Measurements from ENCODE around the gene CFAP299. TPM values are rescaled to one million over a fixed set of nuclear protein-coding genes. Genes with fewer than 3 reads are reported as not detected.

The CFAP299 gene
- total RNA-seq, 2 donors from 2014 or later, result not detected

DNA sequence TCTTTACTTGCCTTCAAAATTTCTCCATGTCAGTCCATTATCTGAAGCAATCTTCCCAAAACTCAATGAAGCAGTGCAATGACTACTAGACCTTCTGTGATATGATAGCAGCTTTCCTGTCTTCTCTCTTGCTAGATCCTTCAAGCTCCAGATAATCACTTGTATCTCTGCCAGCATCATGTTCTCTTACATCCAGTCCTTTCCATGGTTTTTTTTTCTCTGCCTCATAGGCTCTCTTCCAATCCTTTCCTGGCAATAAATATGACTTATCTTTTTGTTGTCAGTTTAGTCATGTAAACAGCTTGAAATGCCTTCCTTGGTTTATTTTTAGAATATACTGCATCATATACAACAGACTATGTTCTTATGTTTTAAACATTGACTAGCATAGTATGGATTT is 193.5 kb downstream of the CFAP299 start:
- Histone ChIP-seq H3K36me3 (ENCODE audit: control insufficient read depth, insufficient read depth, low read length) (no peaks in the 10 kb centered on the region), H3K4me1 (ENCODE audit: control insufficient read depth, insufficient read depth, low read length) (peaks cover 4% of the 10 kb centered on the region), H3K4me3 (ENCODE audit: low read length) (no peak overlapping the region), H3K9me3 (ENCODE audit: control insufficient read depth, low read length) (no peaks in the 10 kb centered on the region), H3K27me3 (ENCODE audit: control insufficient read depth, insufficient read depth, low read length, poor library complexity, severe bottlenecking) (no peaks in the 10 kb centered on the region), H3K9ac (ENCODE audit: extremely low read depth, low read length, poor library complexity, severe bottlenecking) (no peak overlapping the region), H3K27ac (ENCODE audit: low read depth, low read length) (no peak overlapping the region)
- Mint-ChIP-seq H3K4me3 (no peak overlapping the region), H3K27ac (no peak overlapping the region), H3K4me1 (peaks cover 4% of the 10 kb centered on the region), H3K27me3 (ENCODE audit: insufficient read depth) (no peaks in the 10 kb centered on the region), H3K9me3 (no peaks in the 10 kb centered on the region), H3K36me3 (ENCODE audit: low read depth) (no peaks in the 10 kb centered on the region)
- DNase-seq, result no peak
- TF ChIP-seq, protein P1, sequence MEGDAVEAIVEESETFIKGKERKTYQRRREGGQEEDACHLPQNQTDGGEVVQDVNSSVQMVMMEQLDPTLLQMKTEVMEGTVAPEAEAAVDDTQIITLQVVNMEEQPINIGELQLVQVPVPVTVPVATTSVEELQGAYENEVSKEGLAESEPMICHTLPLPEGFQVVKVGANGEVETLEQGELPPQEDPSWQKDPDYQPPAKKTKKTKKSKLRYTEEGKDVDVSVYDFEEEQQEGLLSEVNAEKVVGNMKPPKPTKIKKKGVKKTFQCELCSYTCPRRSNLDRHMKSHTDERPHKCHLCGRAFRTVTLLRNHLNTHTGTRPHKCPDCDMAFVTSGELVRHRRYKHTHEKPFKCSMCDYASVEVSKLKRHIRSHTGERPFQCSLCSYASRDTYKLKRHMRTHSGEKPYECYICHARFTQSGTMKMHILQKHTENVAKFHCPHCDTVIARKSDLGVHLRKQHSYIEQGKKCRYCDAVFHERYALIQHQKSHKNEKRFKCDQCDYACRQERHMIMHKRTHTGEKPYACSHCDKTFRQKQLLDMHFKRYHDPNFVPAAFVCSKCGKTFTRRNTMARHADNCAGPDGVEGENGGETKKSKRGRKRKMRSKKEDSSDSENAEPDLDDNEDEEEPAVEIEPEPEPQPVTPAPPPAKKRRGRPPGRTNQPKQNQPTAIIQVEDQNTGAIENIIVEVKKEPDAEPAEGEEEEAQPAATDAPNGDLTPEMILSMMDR (conservative IDR thresholded peaks at IDR 0.05), result no peak

DNA sequence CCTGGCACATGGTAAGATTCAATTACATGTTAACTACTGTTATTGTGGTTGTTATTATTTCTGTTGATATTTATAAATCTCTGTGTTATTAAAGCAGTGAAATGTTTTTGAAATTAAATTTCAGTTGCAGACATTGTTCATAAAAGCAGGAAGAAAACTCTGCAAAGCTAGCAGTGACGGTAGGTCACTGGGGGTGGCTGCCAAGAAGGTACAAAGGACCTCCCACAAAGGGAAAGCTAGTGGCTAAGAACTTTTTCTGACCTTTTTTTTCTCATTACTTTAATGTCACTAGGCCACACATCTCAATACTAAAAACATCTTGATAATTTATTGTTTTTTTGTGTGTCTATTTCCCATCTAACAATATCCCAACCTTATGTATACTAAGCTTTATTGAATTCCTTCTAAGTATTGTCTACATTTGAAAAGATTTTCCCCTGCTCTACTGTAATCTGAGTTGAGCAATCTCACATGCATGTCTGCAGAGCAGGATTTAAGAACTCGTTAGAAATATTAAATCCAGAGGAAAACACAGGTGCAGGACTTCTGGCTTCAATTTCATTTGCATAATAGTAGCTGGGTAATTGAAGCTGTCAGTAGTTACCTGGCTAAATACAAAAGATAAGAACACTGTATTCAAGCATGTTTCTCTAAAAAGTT is 197.3 kb downstream of the CFAP299 start:
- peaks cover 4% of the 10 kb centered on the region for H3K4me1 ChIP-seq (ENCODE audit: control insufficient read depth, insufficient read depth, low read length)
- TF ChIP-seq, protein P1 (conservative IDR thresholded peaks at IDR 0.05), result no peak
- Mint-ChIP-seq H3K36me3 (ENCODE audit: low read depth) (no peaks in the 10 kb centered on the region), H3K4me1 (peaks cover 4% of the 10 kb centered on the region), H3K27me3 (ENCODE audit: insufficient read depth) (no peaks in the 10 kb centered on the region), H3K27ac (no peak overlapping the region), H3K4me3 (no peak overlapping the region), H3K9me3 (no peaks in the 10 kb centered on the region)
- no peaks in the 10 kb centered on the region for H3K9me3 ChIP-seq (ENCODE audit: control insufficient read depth, low read length)
- no peak overlapping the region for H3K27ac ChIP-seq (ENCODE audit: low read depth, low read length)
- WGBS, 2 experiments (ENCODE audit: insufficient coverage in 1 of 2, insufficient read length in 1 of 2), result 0 to 58% methylated on average over 1 to 2 of the region's 2 CpGs
- DNase-seq, result no peak
- H3K4me3 ChIP-seq (ENCODE audit: low read length), result no peak overlapping the region
- no peak overlapping the region for H3K9ac ChIP-seq (ENCODE audit: extremely low read depth, low read length, poor library complexity, severe bottlenecking)
- H3K36me3 ChIP-seq (ENCODE audit: control insufficient read depth, insufficient read depth, low read length), result no peaks in the 10 kb centered on the region
- H3K27me3 ChIP-seq (ENCODE audit: control insufficient read depth, insufficient read depth, low read length, poor library complexity, severe bottlenecking), result no peaks in the 10 kb centered on the region

DNA sequence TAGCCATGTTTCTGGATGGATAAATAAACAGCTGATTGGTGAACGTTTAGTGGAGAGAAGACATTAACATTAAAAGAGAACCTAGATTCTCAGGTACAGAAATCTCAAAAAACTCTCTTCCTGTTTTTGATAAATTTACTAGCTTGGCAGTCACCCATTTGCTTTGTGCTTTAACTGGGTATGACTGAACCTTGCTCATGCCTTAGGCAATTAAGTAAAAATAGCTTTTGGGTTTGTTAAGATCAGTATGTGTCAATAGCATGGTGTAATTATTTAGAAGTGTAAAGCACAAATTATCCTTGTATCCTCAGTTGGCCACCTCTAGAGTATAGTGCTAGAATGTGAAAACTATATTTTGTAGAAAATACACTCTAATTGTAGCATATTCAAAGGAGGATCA is 200.0 kb downstream of the CFAP299 start:
- Histone ChIP-seq H3K36me3 (ENCODE audit: control insufficient read depth, insufficient read depth, low read length) (no peaks in the 10 kb centered on the region), H3K27ac (ENCODE audit: low read depth, low read length) (no peak overlapping the region), H3K9me3 (ENCODE audit: control insufficient read depth, low read length) (no peaks in the 10 kb centered on the region), H3K9ac (ENCODE audit: extremely low read depth, low read length, poor library complexity, severe bottlenecking) (no peak overlapping the region), H3K4me3 (ENCODE audit: low read length) (no peak overlapping the region), H3K27me3 (ENCODE audit: control insufficient read depth, insufficient read depth, low read length, poor library complexity, severe bottlenecking) (no peaks in the 10 kb centered on the region), H3K4me1 (ENCODE audit: control insufficient read depth, insufficient read depth, low read length) (peaks cover 4% of the 10 kb centered on the region)
- DNase-seq, result no peak
- 92% methylated on average over 1 of the region's 1 CpG; no CpG with 5 or more reads in 1 of the 2 experiments for WGBS, 2 experiments (ENCODE audit: insufficient coverage in 1 of 2, insufficient read length in 1 of 2)
- no peak overlapping the region for H3K4me3 Mint-ChIP-seq
- no peak overlapping the region for H3K27ac Mint-ChIP-seq
- H3K4me1 Mint-ChIP-seq, result peaks cover 4% of the 10 kb centered on the region
- H3K27me3 Mint-ChIP-seq (ENCODE audit: insufficient read depth), result no peaks in the 10 kb centered on the region
- no peaks in the 10 kb centered on the region for H3K36me3 Mint-ChIP-seq (ENCODE audit: low read depth)
- H3K9me3 Mint-ChIP-seq, result no peaks in the 10 kb centered on the region
- TF ChIP-seq, protein P1 (conservative IDR thresholded peaks at IDR 0.05), result no peak

All from endodermal cell (in vitro differentiated cells).